GM23338 (cell line): ENCODE measurements around the gene CDNF. TPM values are rescaled to one million over a fixed set of nuclear protein-coding genes. Genes with fewer than 3 reads are reported as not detected.

Experiments
- ATAC-seq: fragments of 200-7000 bp; cut with Tn5 transposase; 3 replicates; pipeline ENCODE4 v1.9.1; 2020
- DNase-seq: peaks from one replicate; pipeline ENCODE4 v3.0.0-alpha.2; 2015; ENCODE audit warnings: low spot score
- H2AFZ ChIP-seq: fragments of 200-600 bp; sonication (generic); 2 replicates; pipeline ENCODE4 v1.8.0; 2016; ENCODE audit warnings: antibody characterized with exemption, mild to moderate bottlenecking, moderate library complexity
- H3F3A ChIP-seq: fragments of 200-600 bp; sonication (generic); replicated peaks from 2 replicates; pipeline ENCODE4 v1.8.0; 2017; ENCODE audit warnings: antibody characterized with exemption, mixed run types, low read depth
- H3K27ac ChIP-seq: fragments of 200-600 bp; sonication (generic); 2 replicates; pipeline ENCODE4 v1.6.1; 2016; ENCODE audit warnings: low read depth
- H3K27me3 ChIP-seq: fragments of 200-600 bp; sonication (generic); 2 replicates; pipeline ENCODE4 v1.8.0; 2016; ENCODE audit warnings: mild to moderate bottlenecking, mixed run types, moderate library complexity; ENCODE audit not compliant: insufficient read depth
- H3K36me3 ChIP-seq: fragments of 200-600 bp; sonication (generic); 2 replicates; pipeline ENCODE4 v1.8.0; 2016; ENCODE audit warnings: mild to moderate bottlenecking; ENCODE audit not compliant: insufficient read depth
- H3K4me1 ChIP-seq: fragments of 200-600 bp; sonication (generic); 2 replicates; pipeline ENCODE4 v1.8.0; 2016; ENCODE audit warnings: mild to moderate bottlenecking, moderate library complexity; ENCODE audit not compliant: insufficient read depth
- H3K4me2 ChIP-seq: fragments of 200-600 bp; sonication (generic); 2 replicates; pipeline ENCODE4 v1.7.1; 2017; ENCODE audit warnings: mixed run types
- H3K4me3 ChIP-seq: fragments of 200-600 bp; sonication (generic); 2 replicates; pipeline ENCODE4 v1.6.1; 2016; ENCODE audit warnings: mixed run types
- H3K79me2 ChIP-seq: fragments of 200-600 bp; sonication (generic); replicated peaks from 2 replicates; pipeline ENCODE4 v1.8.0; 2017; ENCODE audit warnings: mild to moderate bottlenecking; ENCODE audit not compliant: insufficient read depth
- H3K9me2 ChIP-seq: fragments of 200-600 bp; sonication (generic); 2 replicates; pipeline ENCODE4 v1.8.0; 2017; ENCODE audit not compliant: insufficient read depth
- H4K20me1 ChIP-seq: fragments of 200-600 bp; sonication (generic); replicated peaks from 2 replicates; pipeline ENCODE4 v1.8.0; 2017; ENCODE audit warnings: mild to moderate bottlenecking; ENCODE audit not compliant: insufficient read depth
- H3K27ac Mint-ChIP-seq: 2 replicates; pipeline ENCODE4 v1.8.0; 2020; ENCODE audit warnings: inconsistent platforms, mild to moderate bottlenecking, moderate library complexity, mixed read lengths
- H3K27me3 Mint-ChIP-seq: 3 replicates; pipeline ENCODE4 v1.8.0; 2022; ENCODE audit warnings: low read depth, mild to moderate bottlenecking, moderate library complexity, mixed read lengths, inconsistent platforms; ENCODE audit not compliant: insufficient read depth, poor library complexity
- H3K36me3 Mint-ChIP-seq: 3 replicates; pipeline ENCODE4 v1.8.0; 2021; ENCODE audit warnings: low read depth, mild to moderate bottlenecking, inconsistent platforms, moderate library complexity, mixed read lengths
- H3K4me1 Mint-ChIP-seq: 3 replicates; pipeline ENCODE4 v1.8.0; 2020; ENCODE audit warnings: mild to moderate bottlenecking, inconsistent platforms, mixed read lengths
- H3K4me3 Mint-ChIP-seq: 3 replicates; pipeline ENCODE4 v1.8.0; 2021; ENCODE audit warnings: moderate library complexity, mild to moderate bottlenecking, inconsistent platforms, mixed read lengths
- H3K9me3 Mint-ChIP-seq: 3 replicates; pipeline ENCODE4 v1.8.0; 2020; ENCODE audit warnings: moderate library complexity, mild to moderate bottlenecking, inconsistent platforms, mixed read lengths
- CREB1 ChIP-seq: fragments of 250-450 bp; sonication (Bioruptor Pico); IDR thresholded peaks from 2 replicates; pipeline ENCODE4 v1.5.0; 2020; ENCODE audit warnings: low read depth, mild to moderate bottlenecking, moderate library complexity
- CTCF ChIP-seq, 2 experiments: fragments of 200-600 bp in 1 of 2; sonication (generic) in 1 of 2; conservative IDR thresholded peaks; 2 replicates each; pipeline versions ENCODE4 v1.5.1 to v1.6.1; 2016 to 2017; ENCODE audit warnings: antibody characterized with exemption in 2 of 2, low read depth in 2 of 2, mild to moderate bottlenecking in 2 of 2, moderate library complexity in 1 of 2
- EZH2 ChIP-seq: fragments of 200-600 bp; sonication (generic); IDR thresholded peaks from one replicate; pipeline ENCODE4 v1.8.0; 2017; ENCODE audit warnings: antibody characterized with exemption, mild to moderate bottlenecking, low read depth; ENCODE audit not compliant: unreplicated experiment
- EZH2phosphoT487 ChIP-seq: fragments of 200-600 bp; sonication (generic); IDR thresholded peaks from one replicate; pipeline ENCODE4 v1.8.1; 2018; ENCODE audit warnings: antibody characterized with exemption; ENCODE audit not compliant: unreplicated experiment
- JUNB ChIP-seq: IDR thresholded peaks from one replicate; pipeline ENCODE4 v1.6.1; 2016; ENCODE audit warnings: antibody characterized with exemption; ENCODE audit not compliant: unreplicated experiment
- NANOG ChIP-seq: IDR thresholded peaks from 2 replicates; pipeline ENCODE4 v1.6.1; 2016; ENCODE audit warnings: antibody characterized with exemption, borderline replicate concordance
- POLR2AphosphoS5 ChIP-seq: IDR thresholded peaks from 2 replicates; pipeline ENCODE4 v1.6.1; 2016; ENCODE audit warnings: antibody characterized with exemption, low read depth
- STAT1 ChIP-seq: IDR thresholded peaks from one replicate; pipeline ENCODE4 v1.6.1; 2016; ENCODE audit warnings: antibody characterized with exemption; ENCODE audit not compliant: unreplicated experiment
- ZNF114 ChIP-seq: fragments of 250-450 bp; sonication (Bioruptor Pico); IDR thresholded peaks from 2 replicates; pipeline ENCODE4 v1.5.0; 2020; ENCODE audit warnings: mild to moderate bottlenecking, moderate library complexity
- ZNF331 ChIP-seq: fragments of 250-450 bp; sonication (Bioruptor Pico); IDR thresholded peaks from 2 replicates; pipeline ENCODE4 v1.5.0; 2020; ENCODE audit warnings: low read depth, mild to moderate bottlenecking, moderate library complexity
- ZNF462 ChIP-seq: fragments of 250-450 bp; sonication (Bioruptor Pico); IDR thresholded peaks from 2 replicates; pipeline ENCODE4 v1.5.0; 2020; ENCODE audit warnings: mild to moderate bottlenecking, moderate library complexity
- polyA plus RNA-seq: library from polyadenylated mRNA; unstranded; fragments of >200 nt; fragmentation: Nextera tagmentation; extraction: Ambion mirVana; gene quantifications from 2 replicates; pipeline ENCODE4 v1.2.1, GENCODE V29; 2016
- total RNA-seq: library from RNA; depleted of rRNA; stranded (reverse); fragments of >200 nt; shearing (Covaris generic); gene quantifications from 2 replicates; pipeline ENCODE4 v1.2.3, GENCODE V29; 2014

The CDNF gene
- total and polyA plus RNA-seq, 2 experiments from 2014 or later, result 0.26 to 1.1 TPM

GRCh38 chr10:14855453-14855852 lies 17.6 kb upstream of the CDNF start:
- no peaks in the 10 kb centered on the region for H3K4me1 Mint-ChIP-seq
- Histone ChIP-seq H3K9me2 (no peaks in the 10 kb centered on the region), H3K27ac (no peak overlapping the region), H4K20me1 (no peaks in the 10 kb centered on the region), H2AFZ (no peak overlapping the region), H3K4me1 (no peaks in the 10 kb centered on the region), H3K4me2 (no peak overlapping the region), H3K4me3 (no peak overlapping the region), H3K79me2 (no peaks in the 10 kb centered on the region), H3F3A (no peaks in the 10 kb centered on the region), H3K36me3 (peaks cover 10% of the 10 kb centered on the region; the same call in 1 of the 2 replicates), H3K27me3 (no peaks in the 10 kb centered on the region)
- no peak for TF ChIP-seq CTCF (conservative IDR thresholded peaks at IDR 0.05; ENCODE audit: low read depth in 2 of 2)
- TF ChIP-seq CREB1 (CRISPR knock-in tag), result no peak
- no peak for TF ChIP-seq NANOG
- no peak for TF ChIP-seq ZNF114 (CRISPR knock-in tag)
- TF ChIP-seq JUNB, result no peak
- TF ChIP-seq EZH2phosphoT487, result no peak
- TF ChIP-seq POLR2AphosphoS5, result no peak
- no peak for TF ChIP-seq STAT1
- no peak for TF ChIP-seq ZNF462 (CRISPR knock-in tag)
- TF ChIP-seq EZH2, result no peak
- no peak for TF ChIP-seq ZNF331 (CRISPR knock-in tag)
- H3K9me3 Mint-ChIP-seq, result no peaks in the 10 kb centered on the region
- H3K36me3 Mint-ChIP-seq, result peaks cover 31% of the 10 kb centered on the region
- peaks cover 2% of the 10 kb centered on the region for H3K27me3 Mint-ChIP-seq
- H3K4me3 Mint-ChIP-seq, result no peak overlapping the region
- no peak for ATAC-seq
- H3K27ac Mint-ChIP-seq, result no peak overlapping the region
- no peak for DNase-seq
